GM15510 (cell line): ENCODE data around the gene APOH.

Source experiments
- POLR2A ChIP-seq: IDR thresholded peaks from 3 replicates; pipeline ENCODE4 v1.6.1; 2011; ENCODE audit warnings: borderline replicate concordance; ENCODE audit not compliant: insufficient read length; ENCODE audit errors: extremely low read depth

Gene APOH

GRCh38 chr17:66178642-66179041, 50.6 kb downstream of the APOH start:
- TF ChIP-seq POLR2A, result no peak

- TF ChIP-seq POLR2A, result no peak
These were observed 52.2 kb downstream of the APOH start for GRCh38 chr17:66177048-66177447.

GRCh38 chr17:66175892-66176291, 53.3 kb downstream of the APOH start:
- TF ChIP-seq POLR2A, result no peak

GRCh38 chr17:66172691-66173223, 56.5 kb downstream of the APOH start:
- no peak for TF ChIP-seq POLR2A

- TF ChIP-seq POLR2A, result no peak
These were observed 57.1 kb downstream of the APOH start for GRCh38 chr17:66172144-66172543.

- no peak for TF ChIP-seq POLR2A
These were observed 57.5 kb downstream of the APOH start for GRCh38 chr17:66171692-66172091.

GRCh38 chr17:66171172-66171571, 58.0 kb downstream of the APOH start:
- no peak for TF ChIP-seq POLR2A

GRCh38 chr17:66169839-66170238, 59.4 kb downstream of the APOH start:
- TF ChIP-seq POLR2A, result no peak

- TF ChIP-seq POLR2A, result no peak
These were observed 61.9 kb downstream of the APOH start for GRCh38 chr17:66167189-66167815.

- TF ChIP-seq POLR2A, result no peak
These were observed 63.6 kb downstream of the APOH start for GRCh38 chr17:66165537-66166123.
